Measurements from ENCODE around the gene GEMIN5.
"Not testable (repeated sequence)": the region's sequence is repeated elsewhere in the genome, so short reads cannot be mapped to it uniquely, and the experiment has no call there.

Gene GEMIN5

GRCh38 chr5:154966081-154966841, 28.2 kb upstream of the GEMIN5 start:
- Mint-ChIP-seq H3K27me3 (ENCODE audit: low read depth) (no peaks in the 10 kb centered on the region), H3K4me3 (no peak overlapping the region), H3K36me3 (ENCODE audit: low read depth) (peaks cover 30% of the 10 kb centered on the region), H3K4me1 (ENCODE audit: low read depth) (peaks cover 7% of the 10 kb centered on the region), H3K27ac (no peak overlapping the region), H3K9me3 (no peaks in the 10 kb centered on the region)

GRCh38 chr5:154962494-154962893, 24.5 kb upstream of the GEMIN5 start:
- no peaks in the 10 kb centered on the region for H3K9me3 Mint-ChIP-seq
- no peak overlapping the region for H3K4me3 Mint-ChIP-seq
- no peak overlapping the region for H3K27ac Mint-ChIP-seq
- H3K4me1 Mint-ChIP-seq (ENCODE audit: low read depth), result peaks cover 7% of the 10 kb centered on the region
- H3K27me3 Mint-ChIP-seq (ENCODE audit: low read depth), result no peaks in the 10 kb centered on the region
- peaks cover 27% of the 10 kb centered on the region for H3K36me3 Mint-ChIP-seq (ENCODE audit: low read depth)

- Mint-ChIP-seq H3K4me1 (ENCODE audit: low read depth) (peaks cover 2% of the 10 kb centered on the region), H3K27me3 (ENCODE audit: low read depth) (no peaks in the 10 kb centered on the region), H3K27ac (no peak overlapping the region), H3K36me3 (ENCODE audit: low read depth) (peaks cover 24% of the 10 kb centered on the region), H3K9me3 (no peaks in the 10 kb centered on the region), H3K4me3 (no peak overlapping the region)
Observed at GRCh38 chr5:154956712-154957111, 18.7 kb upstream of the GEMIN5 start.

GRCh38 chr5:154949781-154950180, 11.8 kb upstream of the GEMIN5 start:
- H3K4me1 Mint-ChIP-seq (ENCODE audit: low read depth), result peaks cover 11% of the 10 kb centered on the region
- H3K9me3 Mint-ChIP-seq, result no peaks in the 10 kb centered on the region
- peaks cover 11% of the 10 kb centered on the region for H3K36me3 Mint-ChIP-seq (ENCODE audit: low read depth)
- no peak overlapping the region for H3K4me3 Mint-ChIP-seq
- H3K27ac Mint-ChIP-seq, result no peak overlapping the region
- no peaks in the 10 kb centered on the region for H3K27me3 Mint-ChIP-seq (ENCODE audit: low read depth)

GRCh38 chr5:154948313-154948712, 10.3 kb upstream of the GEMIN5 start:
- H3K9me3 Mint-ChIP-seq, result no peaks in the 10 kb centered on the region
- no peak overlapping the region for H3K4me3 Mint-ChIP-seq
- H3K27me3 Mint-ChIP-seq (ENCODE audit: low read depth), result no peaks in the 10 kb centered on the region
- peaks cover 11% of the 10 kb centered on the region for H3K4me1 Mint-ChIP-seq (ENCODE audit: low read depth)
- no peak overlapping the region for H3K27ac Mint-ChIP-seq
- peaks cover 9% of the 10 kb centered on the region for H3K36me3 Mint-ChIP-seq (ENCODE audit: low read depth)

GRCh38 chr5:154947778-154948177, 9.8 kb upstream of the GEMIN5 start:
- Mint-ChIP-seq H3K27me3 (ENCODE audit: low read depth) (no peaks in the 10 kb centered on the region), H3K27ac (no peak overlapping the region), H3K4me1 (ENCODE audit: low read depth) (peaks cover 14% of the 10 kb centered on the region), H3K9me3 (no peaks in the 10 kb centered on the region), H3K4me3 (no peak overlapping the region), H3K36me3 (ENCODE audit: low read depth) (peaks cover 9% of the 10 kb centered on the region)

GRCh38 chr5:154945695-154946301, 7.8 kb upstream of the GEMIN5 start:
- Mint-ChIP-seq H3K27ac (no peak overlapping the region), H3K27me3 (ENCODE audit: low read depth) (no peaks in the 10 kb centered on the region), H3K4me3 (no peak overlapping the region), H3K36me3 (ENCODE audit: low read depth) (peaks cover 9% of the 10 kb centered on the region), H3K9me3 (no peaks in the 10 kb centered on the region), H3K4me1 (ENCODE audit: low read depth) (peaks cover 22% of the 10 kb centered on the region)

- no peaks in the 10 kb centered on the region for H3K27me3 Mint-ChIP-seq (ENCODE audit: low read depth)
- peaks cover 25% of the 10 kb centered on the region for H3K4me1 Mint-ChIP-seq (ENCODE audit: low read depth)
- no peak overlapping the region for H3K27ac Mint-ChIP-seq
- H3K36me3 Mint-ChIP-seq (ENCODE audit: low read depth), result peaks cover 6% of the 10 kb centered on the region
- H3K9me3 Mint-ChIP-seq, result no peaks in the 10 kb centered on the region
- no peak overlapping the region for H3K4me3 Mint-ChIP-seq
Observed at GRCh38 chr5:154944716-154945115, 6.7 kb upstream of the GEMIN5 start.

- H3K27me3 Mint-ChIP-seq (ENCODE audit: low read depth), result no peaks in the 10 kb centered on the region
- H3K27ac Mint-ChIP-seq, result no peak overlapping the region
- H3K4me3 Mint-ChIP-seq, result no peak overlapping the region
- peaks cover 17% of the 10 kb centered on the region for H3K4me1 Mint-ChIP-seq (ENCODE audit: low read depth)
- no peaks in the 10 kb centered on the region for H3K9me3 Mint-ChIP-seq
- peaks cover 3% of the 10 kb centered on the region for H3K36me3 Mint-ChIP-seq (ENCODE audit: low read depth)
Observed at GRCh38 chr5:154943527-154943926, 5.5 kb upstream of the GEMIN5 start.

GRCh38 chr5:154940772-154941620, 3.0 kb upstream of the GEMIN5 start, which contains the start of gene MRPL22:
Gene MRPL22 (plus strand): TSS chr5:154941073. CDS start chr5:154941111, 38 bp downstream.
- H3K36me3 Mint-ChIP-seq (ENCODE audit: low read depth), result peaks cover 3% of the 10 kb centered on the region
- H3K27ac Mint-ChIP-seq, result peak within 1 kb of the TSS; percentile 93
- H3K4me1 Mint-ChIP-seq (ENCODE audit: low read depth), result peaks cover 29% of the 10 kb centered on the region
- no peaks in the 10 kb centered on the region for H3K9me3 Mint-ChIP-seq
- peak within 1 kb of the TSS; percentile 95 for H3K4me3 Mint-ChIP-seq
- no peaks in the 10 kb centered on the region for H3K27me3 Mint-ChIP-seq (ENCODE audit: low read depth)

- Mint-ChIP-seq H3K4me3 (peak overlapping the region; percentile 95), H3K27me3 (ENCODE audit: low read depth) (no peaks in the 10 kb centered on the region), H3K4me1 (ENCODE audit: low read depth) (peaks cover 31% of the 10 kb centered on the region), H3K27ac (peak overlapping the region; percentile 93), H3K9me3 (no peaks in the 10 kb centered on the region), H3K36me3 (ENCODE audit: low read depth) (peaks cover 5% of the 10 kb centered on the region)
Observed at GRCh38 chr5:154940375-154940771, 2.4 kb upstream of the GEMIN5 start.

GRCh38 chr5:154939387-154939786, 1.4 kb upstream of the GEMIN5 start:
- H3K36me3 Mint-ChIP-seq (ENCODE audit: low read depth), result peaks cover 13% of the 10 kb centered on the region
- peak overlapping the region; percentile 95 for H3K4me3 Mint-ChIP-seq
- H3K4me1 Mint-ChIP-seq (ENCODE audit: low read depth), result peaks cover 31% of the 10 kb centered on the region
- H3K9me3 Mint-ChIP-seq; H3K27ac Mint-ChIP-seq; H3K27me3 Mint-ChIP-seq (ENCODE audit: low read depth): not testable (repeated sequence)

- H3K4me3 Mint-ChIP-seq, result peak overlapping the region; percentile 91
- H3K36me3 Mint-ChIP-seq (ENCODE audit: low read depth), result peaks cover 18% of the 10 kb centered on the region
- peak overlapping the region; percentile 85 for H3K27ac Mint-ChIP-seq
- no peaks in the 10 kb centered on the region for H3K9me3 Mint-ChIP-seq
- peaks cover 25% of the 10 kb centered on the region for H3K4me1 Mint-ChIP-seq (ENCODE audit: low read depth)
- H3K27me3 Mint-ChIP-seq (ENCODE audit: low read depth), result no peaks in the 10 kb centered on the region
Observed at GRCh38 chr5:154937186-154937717, 759 bp downstream of the GEMIN5 start.

GRCh38 chr5:154934881-154935280, 3.1 kb downstream of the GEMIN5 start:
- H3K36me3 Mint-ChIP-seq (ENCODE audit: low read depth), result peaks cover 27% of the 10 kb centered on the region
- H3K27me3 Mint-ChIP-seq (ENCODE audit: low read depth), result no peaks in the 10 kb centered on the region
- H3K4me3 Mint-ChIP-seq, result no peak overlapping the region
- peaks cover 19% of the 10 kb centered on the region for H3K4me1 Mint-ChIP-seq (ENCODE audit: low read depth)
- H3K9me3 Mint-ChIP-seq, result no peaks in the 10 kb centered on the region
- H3K27ac Mint-ChIP-seq, result no peak overlapping the region

All from T-helper 1 cell treated with Interleukin-12 subunit alpha and Interleukin-12 subunit beta and Interleukin-4 antibody, amounts not matched to agents 30 μg/mL and 1 μg/mL, for 36 hours (primary cell).